Kidney capillary endothelial cell (primary cell): ENCODE results near the gene MEGF11.

Experiments
- DNase-seq: peaks from one replicate; pipeline ENCODE4 v3.0.0-alpha.2; 2018; ENCODE audit warnings: low spot score

MEGF11 gene

DNA sequence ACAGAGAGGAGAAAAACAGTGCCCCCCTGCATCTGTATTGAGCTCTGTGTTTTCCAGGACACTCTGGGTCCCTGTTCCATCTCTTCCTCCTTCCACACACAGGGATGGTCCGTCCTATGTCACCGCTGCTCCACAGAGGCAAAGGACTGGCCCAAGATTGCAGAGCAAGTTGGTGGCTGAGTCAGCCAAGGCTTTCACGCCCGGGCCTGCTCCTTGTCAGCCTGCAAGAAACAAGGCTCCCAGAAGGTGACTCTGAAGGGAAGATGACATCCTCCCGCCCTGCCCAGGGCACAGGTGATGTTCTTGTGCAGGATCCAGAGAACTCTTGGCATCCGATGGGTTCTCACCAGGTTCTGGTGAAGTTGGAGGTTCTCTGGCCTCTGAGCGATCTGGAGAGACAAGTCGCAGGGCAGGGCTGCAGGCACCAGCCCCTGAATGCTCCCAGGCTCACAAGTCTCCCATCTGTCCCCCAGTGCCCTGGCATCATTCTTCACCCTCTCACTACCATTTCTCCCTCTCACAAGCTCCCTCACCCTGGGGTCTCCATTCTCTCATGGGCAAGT, 138.6 kb downstream of the MEGF11 start:
- DNase-seq = no peak

DNA sequence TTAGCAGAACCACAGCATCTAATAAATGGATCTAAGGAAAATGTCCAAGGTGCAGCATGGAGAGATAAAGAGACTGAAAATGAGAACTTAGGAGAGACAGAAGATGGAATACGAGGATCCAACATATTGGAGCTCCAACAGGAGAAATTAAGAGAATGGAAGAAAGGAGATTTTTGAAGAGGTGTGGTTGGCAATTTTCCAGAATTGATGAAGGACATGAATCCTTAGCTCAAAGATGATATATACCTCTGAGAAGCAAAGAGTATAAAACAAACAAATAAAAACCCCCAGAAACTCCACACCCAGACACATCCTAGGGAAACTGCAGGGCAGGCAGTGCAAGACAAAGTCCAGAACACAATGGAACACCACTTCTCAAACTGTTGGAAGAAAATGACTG, 141.2 kb downstream of the MEGF11 start:
- no peak for DNase-seq

- DNase-seq = no peak
These were observed 142.2 kb downstream of the MEGF11 start for GRCh38 chr15:66111363-66111762.

DNA sequence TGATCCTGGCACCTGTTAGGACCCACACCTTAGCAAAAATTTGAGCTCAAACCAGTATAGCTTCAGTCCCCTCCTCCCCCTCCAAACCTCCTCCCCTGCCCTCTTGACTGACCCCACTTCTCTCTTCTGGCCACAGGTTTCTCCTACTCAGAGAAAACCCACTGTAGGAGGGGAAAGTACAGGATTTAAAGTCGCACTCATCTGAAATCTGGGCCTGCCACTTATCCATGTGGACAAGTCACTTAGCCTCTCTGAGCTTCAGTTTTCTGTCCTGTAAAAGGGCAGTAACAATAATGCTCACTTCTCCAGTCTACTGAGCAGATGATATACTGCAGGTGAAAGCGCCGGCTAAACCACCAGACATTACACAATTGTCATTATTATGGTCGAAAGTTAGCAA, 142.7 kb downstream of the MEGF11 start:
- DNase-seq = no peak

DNA sequence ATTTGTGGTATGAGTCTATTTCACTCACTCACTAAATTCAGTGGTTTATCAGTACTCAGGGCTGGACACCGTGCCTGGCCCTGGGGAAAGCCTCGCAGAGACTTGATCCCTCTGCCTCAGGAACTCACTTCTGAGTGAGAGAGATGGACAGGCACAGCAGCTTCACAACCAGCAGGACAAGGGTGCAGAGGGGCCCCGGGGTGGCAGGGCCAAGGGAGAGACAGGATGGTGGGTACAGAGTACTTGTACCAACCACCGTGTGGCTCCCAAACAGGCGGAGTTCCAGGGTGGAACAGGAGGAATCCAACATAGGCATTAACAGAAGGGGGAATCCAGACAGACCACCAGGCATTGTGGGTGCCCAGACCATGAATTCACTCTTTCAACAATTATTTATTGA, 143.7 kb downstream of the MEGF11 start:
- DNase-seq = no peak

- no peak for DNase-seq
These were observed 144.9 kb downstream of the MEGF11 start for GRCh38 chr15:66108483-66109265.

GRCh38 chr15:66107070-66107469, 146.5 kb downstream of the MEGF11 start:
- DNase-seq = no peak

- DNase-seq = no peak
These were observed 148.0 kb downstream of the MEGF11 start for GRCh38 chr15:66105286-66106265.

DNA sequence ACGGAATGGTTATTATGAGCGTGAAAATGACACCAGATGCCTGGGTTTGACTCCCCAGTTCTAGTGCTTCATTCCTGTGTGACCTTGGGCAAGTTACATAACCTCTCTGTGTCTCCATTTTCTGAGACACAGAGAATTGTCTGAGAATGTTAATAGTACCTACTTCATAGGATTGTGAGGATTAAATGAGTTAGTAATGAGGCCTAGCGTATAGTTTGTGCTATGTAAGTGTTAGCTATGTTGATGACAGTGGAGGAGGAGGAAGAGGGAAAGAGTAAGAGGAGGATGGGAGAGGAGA, 150.3 kb downstream of the MEGF11 start:
- no peak for DNase-seq

DNA sequence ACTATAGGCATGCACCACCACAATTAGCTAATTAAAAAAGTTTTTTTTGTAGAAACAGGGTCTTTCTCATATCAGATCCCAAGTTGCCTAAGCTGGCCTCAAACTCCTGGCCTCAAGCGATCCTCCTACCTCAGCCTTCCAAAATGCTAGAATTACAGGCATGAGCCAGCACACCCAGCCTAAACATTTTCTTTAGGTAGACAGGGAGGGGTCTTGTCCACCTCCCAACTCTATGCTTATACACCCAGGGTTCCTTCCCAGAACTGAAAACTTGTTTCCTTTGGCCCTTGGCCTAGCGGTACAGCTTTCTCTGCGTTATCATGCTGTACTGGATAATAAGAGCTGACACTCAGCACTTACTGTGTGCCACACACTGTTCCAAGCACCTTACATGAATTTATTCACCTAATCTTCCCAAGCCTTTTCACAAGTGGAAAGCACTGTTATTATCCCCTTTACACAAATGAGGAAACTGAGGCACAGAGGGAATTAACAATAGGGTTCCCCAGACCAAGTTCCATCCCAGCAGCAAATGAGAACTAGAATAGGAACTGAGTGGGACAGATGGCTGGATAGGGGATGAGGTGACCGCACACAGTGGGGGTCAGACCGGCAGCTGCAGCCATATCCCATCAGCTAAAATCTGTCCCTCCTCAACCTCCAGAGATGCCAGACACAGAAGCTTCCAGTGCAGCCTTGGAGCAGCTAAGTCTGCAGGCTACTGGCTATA, 150.8 kb downstream of the MEGF11 start:
- no peak for DNase-seq

DNA sequence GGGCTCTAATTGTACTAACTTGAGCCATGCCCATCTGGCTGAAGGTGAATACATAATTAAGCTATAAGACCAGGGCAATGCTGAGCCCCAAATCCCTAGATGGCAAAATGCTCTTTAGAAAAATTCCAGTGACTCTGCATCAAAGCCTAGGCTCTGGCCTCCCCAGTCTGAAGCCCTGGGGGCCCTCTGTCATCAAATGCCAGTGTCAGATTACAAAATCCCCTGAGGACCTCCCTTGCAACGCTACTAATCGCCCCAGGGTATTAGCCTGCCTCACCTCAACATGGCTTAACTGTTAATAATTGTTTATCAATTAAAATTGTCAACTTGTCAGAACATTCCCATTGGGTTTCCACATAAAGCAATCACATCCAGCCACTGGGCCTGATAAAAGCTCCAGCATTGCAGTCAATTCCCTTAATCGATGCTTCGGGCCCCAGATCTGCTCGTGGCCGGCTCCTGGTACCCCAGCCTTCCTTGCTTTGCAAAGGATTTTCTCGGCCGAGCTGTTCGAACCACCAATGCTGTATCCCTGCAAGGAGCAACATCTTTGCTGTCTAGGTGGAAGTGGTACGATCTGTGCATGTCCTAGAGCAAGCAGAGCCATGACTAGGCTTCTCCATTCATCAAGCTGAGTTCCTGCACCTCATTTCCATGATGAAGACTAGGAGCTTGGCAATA, 151.7 kb downstream of the MEGF11 start:
- no peak for DNase-seq

GRCh38 chr15:66100761-66101160, 152.8 kb downstream of the MEGF11 start:
- DNase-seq = no peak

DNA sequence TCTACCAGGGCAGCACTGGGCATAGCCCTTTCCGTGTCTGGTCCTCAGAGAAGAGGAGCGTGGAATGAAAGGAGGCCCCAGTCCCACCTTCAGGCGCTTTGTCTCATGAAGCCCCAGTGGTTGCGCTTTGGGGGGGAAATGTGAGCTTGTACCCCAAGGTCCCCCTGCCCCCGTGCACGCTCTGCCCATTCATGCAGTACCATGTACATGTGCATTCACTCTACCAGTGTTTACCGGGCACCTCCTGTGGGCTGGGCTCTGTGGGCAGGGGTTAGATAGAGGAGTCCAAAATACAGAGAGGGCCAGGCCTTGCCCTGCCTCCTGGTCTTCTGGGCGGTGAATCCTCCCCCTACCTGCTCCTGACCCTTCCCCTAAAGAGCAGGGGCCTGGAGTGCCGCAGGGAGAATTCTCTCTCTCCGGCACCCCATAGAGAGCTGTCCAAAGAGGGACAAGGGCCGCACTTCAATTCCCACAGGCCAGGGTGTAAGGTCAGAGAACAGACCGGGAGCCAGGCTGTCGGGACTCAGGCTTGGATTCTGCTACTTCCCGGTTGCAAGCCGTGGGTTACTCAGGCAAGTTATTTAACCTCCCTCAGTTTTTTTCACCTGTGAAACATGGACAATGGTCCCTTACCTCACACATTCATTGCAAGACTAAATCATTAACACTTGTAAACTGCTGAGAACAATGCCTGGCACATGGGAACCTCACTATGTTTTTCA, 153.4 kb downstream of the MEGF11 start:
- DNase-seq = no peak

GRCh38 chr15:66098022-66098363, 155.6 kb downstream of the MEGF11 start:
- DNase-seq = no peak

GRCh38 chr15:66097151-66098021, 156.2 kb downstream of the MEGF11 start:
- DNase-seq = no peak

DNA sequence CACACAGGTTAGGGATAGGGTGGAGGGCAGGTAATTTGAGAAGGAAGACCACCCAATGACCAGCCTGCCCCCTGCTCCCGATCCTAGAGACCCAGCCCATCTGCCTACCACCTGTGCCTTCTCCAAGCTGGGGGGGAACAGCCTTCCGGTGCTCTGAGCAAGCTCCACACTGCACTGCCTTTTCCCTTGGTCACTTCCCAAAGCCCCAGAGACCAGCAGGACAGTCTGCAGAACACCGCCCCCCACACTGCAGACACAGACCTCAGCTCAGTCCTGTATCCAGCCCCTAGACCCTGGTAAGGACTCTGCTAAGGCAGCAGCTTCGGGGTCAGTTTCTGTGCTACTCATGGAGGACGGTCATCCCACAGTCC, 156.9 kb downstream of the MEGF11 start:
- no peak for DNase-seq

GRCh38 chr15:66095871-66096687, 157.5 kb downstream of the MEGF11 start:
- no peak for DNase-seq

GRCh38 chr15:66094331-66094730, 159.2 kb downstream of the MEGF11 start:
- DNase-seq = no peak
